ENCODE results near the gene QPRT.
A peak's percentile ranks its signal among the peaks of the same experiment; 100 is the strongest.

The QPRT gene

GRCh38 chr16:29700253-29700987 lies 21.4 kb downstream of the QPRT start:
- no peak overlapping the region for H3K27ac ChIP-seq (ENCODE audit: low read length)
- peak overlapping the region; percentile 45 for H3K4me3 ChIP-seq (ENCODE audit: low read length)
- H3K9me3 ChIP-seq (ENCODE audit: insufficient read depth, low read length), result peaks cover 3% of the 10 kb centered on the region; the same call in 1 of the 2 replicates
- peaks cover 23% of the 10 kb centered on the region for H3K4me1 ChIP-seq (ENCODE audit: low read length)
- no peak overlapping the region for H3K9ac ChIP-seq (ENCODE audit: low read length)
- peak overlapping the region; percentile 60 for H3K4me2 ChIP-seq (ENCODE audit: low read length)
- TF ChIP-seq CTCF (IDR thresholded peaks at IDR 0.05; ENCODE audit: low read depth, low read length), result peak; percentile 69
- no peak for TF ChIP-seq EZH2phosphoT487 (IDR thresholded peaks at IDR 0.05; ENCODE audit: low read depth)
- peaks cover 4% of the 10 kb centered on the region for H3K36me3 ChIP-seq (replicated peaks; ENCODE audit: low read depth, low read length)
- no peaks in the 10 kb centered on the region for H3K79me2 ChIP-seq (ENCODE audit: low read length)
- H4K20me1 ChIP-seq (ENCODE audit: insufficient read depth, low read length), result no peaks in the 10 kb centered on the region
- no peaks in the 10 kb centered on the region for H3K27me3 ChIP-seq (ENCODE audit: low read depth, low read length)
- H2AFZ ChIP-seq (ENCODE audit: low read depth, low read length), result no peak overlapping the region

GRCh38 chr16:29701214-29701555 lies 22.2 kb downstream of the QPRT start:
- peaks cover 4% of the 10 kb centered on the region for H3K36me3 ChIP-seq (replicated peaks; ENCODE audit: low read depth, low read length)
- H3K4me3 ChIP-seq (ENCODE audit: low read length), result no peak overlapping the region
- H3K9ac ChIP-seq (ENCODE audit: low read length), result no peak overlapping the region
- no peak for TF ChIP-seq CTCF (IDR thresholded peaks at IDR 0.05; ENCODE audit: low read depth, low read length)
- TF ChIP-seq EZH2phosphoT487 (IDR thresholded peaks at IDR 0.05; ENCODE audit: low read depth), result no peak
- H4K20me1 ChIP-seq (ENCODE audit: insufficient read depth, low read length), result no peaks in the 10 kb centered on the region
- H3K4me2 ChIP-seq (ENCODE audit: low read length), result peak overlapping the region; percentile 74
- no peaks in the 10 kb centered on the region for H3K79me2 ChIP-seq (ENCODE audit: low read length)
- peaks cover 3% of the 10 kb centered on the region; the same call in 1 of the 2 replicates for H3K9me3 ChIP-seq (ENCODE audit: insufficient read depth, low read length)
- peaks cover 27% of the 10 kb centered on the region for H3K4me1 ChIP-seq (ENCODE audit: low read length)
- H2AFZ ChIP-seq (ENCODE audit: low read depth, low read length), result no peak overlapping the region
- peak overlapping the region; percentile 55; the same call in 1 of the 2 replicates for H3K27ac ChIP-seq (ENCODE audit: low read length)
- no peaks in the 10 kb centered on the region for H3K27me3 ChIP-seq (ENCODE audit: low read depth, low read length)

- peaks cover 34% of the 10 kb centered on the region for H3K4me1 ChIP-seq (ENCODE audit: low read length)
- peak overlapping the region; percentile 55 for H3K27ac ChIP-seq (ENCODE audit: low read length)
- H2AFZ ChIP-seq (ENCODE audit: low read depth, low read length), result peak overlapping the region; percentile 69
Measured at GRCh38 chr16:29702269-29702668, 23.3 kb downstream of the QPRT start.

More at GRCh38 chr16:29702269-29702668, 23.3 kb downstream of the QPRT start:
- no peak for TF ChIP-seq EZH2phosphoT487 (IDR thresholded peaks at IDR 0.05; ENCODE audit: low read depth)
- TF ChIP-seq CTCF (IDR thresholded peaks at IDR 0.05; ENCODE audit: low read depth, low read length), result no peak
- H3K36me3 ChIP-seq (replicated peaks; ENCODE audit: low read depth, low read length), result peaks cover 4% of the 10 kb centered on the region
- no peaks in the 10 kb centered on the region for H3K79me2 ChIP-seq (ENCODE audit: low read length)
- H3K9me3 ChIP-seq (ENCODE audit: insufficient read depth, low read length), result peaks cover 3% of the 10 kb centered on the region; the same call in 1 of the 2 replicates
- no peaks in the 10 kb centered on the region for H4K20me1 ChIP-seq (ENCODE audit: insufficient read depth, low read length)
- no peaks in the 10 kb centered on the region for H3K27me3 ChIP-seq (ENCODE audit: low read depth, low read length)
- H3K4me3 ChIP-seq (ENCODE audit: low read length), result peak overlapping the region; percentile 49
- peak overlapping the region; percentile 28; the same call in 1 of the 2 replicates for H3K9ac ChIP-seq (ENCODE audit: low read length)
- peak overlapping the region; percentile 74 for H3K4me2 ChIP-seq (ENCODE audit: low read length)
